ENCODE measurements around the gene OXCT2.

OXCT2 gene

DNA sequence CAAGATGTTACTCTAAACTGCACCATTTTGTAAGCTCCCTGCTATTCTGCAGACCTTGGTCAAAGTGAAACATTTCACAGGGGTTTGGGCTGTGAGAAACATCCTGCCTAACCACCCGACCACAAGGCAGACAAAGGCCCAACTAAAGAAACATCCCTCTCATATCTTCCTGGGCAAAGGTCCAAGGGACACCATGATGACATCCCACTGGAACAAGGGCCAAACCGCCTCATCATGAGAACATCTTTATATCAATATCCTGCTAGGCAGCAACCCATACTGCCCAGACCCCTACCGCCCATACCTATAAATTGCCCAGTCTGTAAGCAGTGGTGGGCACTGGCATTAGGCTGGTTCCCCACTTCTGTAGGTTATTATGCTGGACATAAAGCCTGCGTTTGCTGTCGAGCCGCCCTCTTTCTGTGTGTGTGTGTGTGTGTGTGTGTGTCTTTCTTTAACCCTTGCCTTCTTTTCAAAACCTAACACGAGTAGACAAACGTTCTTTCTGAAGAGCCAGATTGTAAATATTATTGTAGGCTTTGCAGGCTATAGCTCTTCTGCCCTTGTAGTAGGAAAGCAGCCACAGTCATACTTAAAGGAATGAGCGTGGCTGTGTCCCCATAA is 33.5 kb downstream of the OXCT2 start:
- Mint-ChIP-seq H3K9me3 (peaks cover 6% of the 10 kb centered on the region), H3K4me3 (peak overlapping the region; percentile 38), H3K36me3 (ENCODE audit: low read depth) (peaks cover 29% of the 10 kb centered on the region), H3K4me1 (ENCODE audit: low read depth) (peaks cover 65% of the 10 kb centered on the region), H3K27ac (no peak overlapping the region), H3K27me3 (peaks cover 21% of the 10 kb centered on the region)

DNA sequence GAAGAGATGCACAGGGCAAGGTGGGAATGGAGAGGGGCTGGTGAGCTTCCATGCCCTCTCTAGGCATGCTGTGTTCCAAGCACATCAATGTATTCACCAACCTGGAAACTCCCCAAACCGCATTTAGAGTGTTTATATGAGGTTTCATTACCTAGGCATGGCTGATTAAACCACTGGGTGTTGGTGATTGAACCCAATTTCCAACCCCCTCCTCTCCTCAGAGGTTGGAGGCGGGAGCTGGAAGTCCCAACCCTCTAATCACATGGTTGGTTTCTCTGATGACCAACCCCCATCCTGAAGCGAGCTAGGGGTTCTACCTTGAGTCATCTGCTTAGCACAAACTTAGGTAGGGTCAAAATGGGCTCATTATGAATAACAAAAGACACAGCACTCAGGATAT is 35.4 kb downstream of the OXCT2 start:
- H3K9me3 Mint-ChIP-seq: peaks cover 6% of the 10 kb centered on the region
- H3K27me3 Mint-ChIP-seq: peaks cover 31% of the 10 kb centered on the region
- H3K4me1 Mint-ChIP-seq (ENCODE audit: low read depth): peaks cover 60% of the 10 kb centered on the region
- H3K27ac Mint-ChIP-seq: no peak overlapping the region
- H3K36me3 Mint-ChIP-seq (ENCODE audit: low read depth): peaks cover 12% of the 10 kb centered on the region
- H3K4me3 Mint-ChIP-seq: no peak overlapping the region

DNA sequence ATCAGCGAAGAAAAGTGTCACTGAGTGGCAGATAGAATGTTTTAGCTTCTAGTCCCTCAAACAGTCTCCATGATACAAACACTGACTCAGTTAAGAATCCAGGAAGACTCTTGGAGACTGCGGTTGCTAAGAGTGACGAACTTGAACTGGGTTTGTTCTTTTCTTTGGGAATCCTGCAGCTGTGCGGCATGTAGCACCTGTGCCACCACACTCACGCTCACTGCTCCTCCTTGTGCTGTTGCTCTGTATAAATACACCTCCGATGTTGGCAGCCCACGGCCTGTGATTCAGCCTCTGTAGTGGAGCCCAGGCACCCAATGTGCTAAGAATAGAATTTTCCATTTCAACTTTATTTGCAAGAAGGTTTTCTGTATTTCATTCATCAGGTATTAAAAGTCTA is 38.0 kb downstream of the OXCT2 start:
- Mint-ChIP-seq H3K27me3 (peaks cover 57% of the 10 kb centered on the region), H3K9me3 (peaks cover 6% of the 10 kb centered on the region), H3K4me3 (no peak overlapping the region), H3K36me3 (ENCODE audit: low read depth) (no peaks in the 10 kb centered on the region), H3K27ac (peak overlapping the region; percentile 39), H3K4me1 (ENCODE audit: low read depth) (peaks cover 49% of the 10 kb centered on the region)

DNA sequence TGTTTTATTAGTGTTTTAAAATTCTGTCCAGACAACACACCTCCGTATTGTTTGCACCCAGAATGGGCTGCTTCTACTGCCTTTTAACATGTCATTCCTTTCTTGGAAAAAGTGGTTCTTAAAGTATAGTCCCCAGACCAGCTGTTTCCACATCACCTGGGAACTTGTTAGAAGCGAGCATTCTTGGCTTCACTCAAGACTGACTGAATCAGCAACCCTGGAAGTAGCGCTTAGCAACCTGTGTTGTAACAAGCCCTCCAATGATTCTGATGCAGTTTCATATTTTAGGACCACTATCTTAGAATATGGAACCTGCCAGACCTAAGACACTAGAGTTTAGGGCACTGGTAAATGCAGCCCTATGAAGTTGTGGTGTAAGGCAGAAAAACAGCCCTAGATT is 38.4 kb downstream of the OXCT2 start:
- H3K36me3 Mint-ChIP-seq (ENCODE audit: low read depth): no peaks in the 10 kb centered on the region
- no peak overlapping the region for H3K4me3 Mint-ChIP-seq
- peaks cover 6% of the 10 kb centered on the region for H3K9me3 Mint-ChIP-seq
- peaks cover 61% of the 10 kb centered on the region for H3K27me3 Mint-ChIP-seq
- H3K27ac Mint-ChIP-seq: no peak overlapping the region
- peaks cover 51% of the 10 kb centered on the region for H3K4me1 Mint-ChIP-seq (ENCODE audit: low read depth)

DNA sequence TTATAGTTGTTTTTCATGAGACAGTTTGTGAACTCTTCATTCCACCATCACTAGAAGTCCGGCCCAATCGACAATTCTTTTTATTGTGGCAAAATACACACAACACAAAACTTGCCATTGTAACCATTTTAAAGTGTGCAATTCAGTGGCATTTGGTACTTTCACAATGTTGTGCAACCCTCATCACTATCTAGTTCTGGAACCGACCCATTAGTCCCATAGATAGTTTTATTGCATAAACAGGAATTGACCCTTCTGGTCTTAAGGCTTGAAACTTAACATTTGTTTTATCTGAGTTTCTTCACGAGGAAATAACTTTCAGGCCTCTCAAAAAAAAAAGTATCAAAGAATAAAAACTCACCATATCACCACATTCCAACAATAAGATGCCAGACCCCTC is 41.3 kb downstream of the OXCT2 start:
- peaks cover 35% of the 10 kb centered on the region for H3K4me1 Mint-ChIP-seq (ENCODE audit: low read depth)
- no peak overlapping the region for H3K4me3 Mint-ChIP-seq
- H3K36me3 Mint-ChIP-seq (ENCODE audit: low read depth): no peaks in the 10 kb centered on the region
- H3K9me3 Mint-ChIP-seq: no peaks in the 10 kb centered on the region
- no peak overlapping the region for H3K27ac Mint-ChIP-seq
- peaks cover 73% of the 10 kb centered on the region for H3K27me3 Mint-ChIP-seq

DNA sequence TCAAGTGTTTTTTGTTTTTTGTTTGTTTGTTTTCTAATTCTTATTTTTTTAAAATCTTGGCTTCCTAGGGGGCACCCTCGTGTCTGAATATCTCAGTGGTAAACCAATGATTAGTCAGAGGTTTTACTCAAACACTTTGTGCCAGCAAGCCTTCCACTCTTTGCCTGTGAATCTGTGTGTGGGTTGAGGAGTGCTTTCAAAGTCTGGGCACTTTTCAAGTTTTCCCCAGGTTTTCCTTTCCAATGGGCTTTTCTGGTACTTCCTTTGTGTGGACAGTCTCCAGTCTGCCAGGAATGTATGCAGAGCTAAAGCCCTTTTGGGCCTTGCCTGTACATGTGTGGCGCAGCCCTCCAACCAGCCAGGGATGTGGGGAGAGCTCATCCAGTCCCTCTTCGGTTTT is 42.1 kb downstream of the OXCT2 start:
- H3K4me3 Mint-ChIP-seq: no peak overlapping the region
- no peak overlapping the region for H3K27ac Mint-ChIP-seq
- peaks cover 77% of the 10 kb centered on the region for H3K27me3 Mint-ChIP-seq
- no peaks in the 10 kb centered on the region for H3K36me3 Mint-ChIP-seq (ENCODE audit: low read depth)
- H3K9me3 Mint-ChIP-seq: no peaks in the 10 kb centered on the region
- peaks cover 35% of the 10 kb centered on the region for H3K4me1 Mint-ChIP-seq (ENCODE audit: low read depth)

DNA sequence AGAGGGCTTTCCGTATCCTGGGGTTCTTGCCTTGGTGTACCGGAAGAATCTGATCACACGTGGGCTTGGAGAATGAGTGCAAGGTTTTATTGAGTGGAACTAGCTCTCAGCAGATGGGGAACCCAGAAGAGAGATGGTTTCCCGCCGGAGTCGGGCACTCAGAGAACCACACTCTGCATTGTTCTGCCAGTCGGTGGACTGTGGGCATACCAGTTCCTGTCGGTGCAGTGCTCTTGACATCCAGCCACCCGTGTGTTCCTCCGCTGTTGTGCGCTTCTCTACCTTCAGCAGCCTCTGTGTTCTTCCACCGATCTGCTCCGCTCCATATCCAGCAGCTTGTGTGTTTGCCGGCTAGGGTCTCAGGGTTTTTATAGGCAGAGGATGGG is 43.2 kb downstream of the OXCT2 start:
- Mint-ChIP-seq H3K9me3 (no peaks in the 10 kb centered on the region), H3K4me3 (no peak overlapping the region), H3K4me1 (ENCODE audit: low read depth) (peaks cover 24% of the 10 kb centered on the region)

DNA sequence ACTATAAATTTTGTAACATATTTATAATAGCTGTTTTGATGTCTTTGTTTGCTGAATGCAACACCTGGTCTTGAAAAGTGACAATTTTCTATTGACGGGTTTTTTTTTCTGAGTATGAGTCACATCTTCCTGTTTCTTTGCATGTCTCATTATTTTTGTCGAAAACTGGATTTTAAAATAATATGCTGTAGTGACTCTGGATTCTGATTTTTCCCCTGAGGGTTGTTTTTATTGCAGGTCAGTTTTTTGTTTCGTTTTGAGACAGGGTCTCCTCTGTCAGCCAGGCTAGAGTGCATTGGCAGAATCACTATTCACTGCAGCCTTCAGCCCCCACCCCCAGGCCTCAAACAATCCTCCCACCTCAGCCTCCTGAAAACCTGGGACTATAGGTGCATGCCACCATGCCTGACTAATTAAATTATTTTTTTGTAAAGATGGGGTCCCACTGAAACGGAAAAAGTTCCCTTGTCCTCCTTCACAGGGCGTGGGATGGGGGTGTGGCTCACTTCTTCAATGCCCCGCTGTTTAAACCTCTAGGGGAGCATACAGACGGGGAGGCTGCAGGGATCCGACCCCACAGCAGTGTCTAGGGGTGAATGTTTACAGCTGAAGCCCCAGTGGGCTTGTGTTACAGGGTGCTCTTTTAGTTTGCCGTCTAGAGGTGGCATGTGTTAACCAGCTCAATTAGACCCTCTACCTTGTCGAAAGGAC is 43.8 kb downstream of the OXCT2 start:
- H3K27ac Mint-ChIP-seq: peak overlapping the region; percentile 33
- H3K4me1 Mint-ChIP-seq (ENCODE audit: low read depth): peaks cover 21% of the 10 kb centered on the region
- no peaks in the 10 kb centered on the region for H3K36me3 Mint-ChIP-seq (ENCODE audit: low read depth)
- no peak overlapping the region for H3K4me3 Mint-ChIP-seq
- H3K9me3 Mint-ChIP-seq: no peaks in the 10 kb centered on the region
- H3K27me3 Mint-ChIP-seq: peaks cover 67% of the 10 kb centered on the region

More for the DNA sequence above, 43.2 kb downstream of the OXCT2 start:
- no peak overlapping the region for H3K27ac Mint-ChIP-seq
- H3K27me3 Mint-ChIP-seq: peaks cover 71% of the 10 kb centered on the region
- H3K36me3 Mint-ChIP-seq (ENCODE audit: low read depth): no peaks in the 10 kb centered on the region

DNA sequence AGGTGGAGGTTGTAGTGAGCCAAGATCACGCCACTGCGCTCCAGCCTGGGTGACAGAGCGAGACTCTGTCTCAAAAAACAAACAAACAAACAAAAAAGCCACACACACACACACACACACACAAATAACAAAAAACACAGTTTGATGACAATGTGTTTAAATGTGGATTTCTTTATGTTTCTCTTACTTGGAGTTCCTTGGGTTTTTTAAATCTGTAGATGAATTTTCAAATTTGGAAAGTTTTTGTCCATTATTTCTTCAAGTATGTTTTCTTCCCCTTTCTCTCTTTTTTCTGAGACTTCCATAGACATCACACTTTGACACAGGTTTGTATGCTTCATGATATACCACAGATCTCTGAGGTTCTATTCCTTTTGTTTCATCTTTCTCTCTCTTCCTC is 44.5 kb downstream of the OXCT2 start:
- Mint-ChIP-seq H3K27ac (no peak overlapping the region), H3K27me3 (peaks cover 70% of the 10 kb centered on the region), H3K9me3 (no peaks in the 10 kb centered on the region), H3K4me3 (no peak overlapping the region), H3K4me1 (ENCODE audit: low read depth) (peaks cover 21% of the 10 kb centered on the region), H3K36me3 (ENCODE audit: low read depth) (no peaks in the 10 kb centered on the region)

DNA sequence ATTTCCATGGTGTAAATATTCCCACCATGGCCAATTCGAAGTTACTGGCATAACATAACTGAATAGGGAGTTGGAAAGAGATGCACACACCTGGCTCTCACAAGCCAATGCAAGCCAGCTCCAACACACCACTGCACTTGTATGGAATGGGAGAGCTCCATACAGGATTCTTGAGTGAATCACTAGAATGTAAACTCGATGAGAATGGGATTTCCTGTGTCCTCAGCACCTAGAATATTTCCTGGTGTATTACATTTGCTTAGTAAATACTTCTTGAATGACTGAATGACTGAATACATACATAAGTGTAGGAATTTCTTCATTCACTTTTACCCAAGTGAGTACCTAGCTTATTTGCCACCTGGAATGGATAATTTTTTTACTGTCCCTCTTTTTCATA is 48.7 kb downstream of the OXCT2 start:
- Mint-ChIP-seq H3K4me1 (ENCODE audit: low read depth) (peaks cover 4% of the 10 kb centered on the region), H3K27ac (no peak overlapping the region), H3K36me3 (ENCODE audit: low read depth) (no peaks in the 10 kb centered on the region), H3K27me3 (peaks cover 50% of the 10 kb centered on the region), H3K9me3 (no peaks in the 10 kb centered on the region), H3K4me3 (no peak overlapping the region)

DNA sequence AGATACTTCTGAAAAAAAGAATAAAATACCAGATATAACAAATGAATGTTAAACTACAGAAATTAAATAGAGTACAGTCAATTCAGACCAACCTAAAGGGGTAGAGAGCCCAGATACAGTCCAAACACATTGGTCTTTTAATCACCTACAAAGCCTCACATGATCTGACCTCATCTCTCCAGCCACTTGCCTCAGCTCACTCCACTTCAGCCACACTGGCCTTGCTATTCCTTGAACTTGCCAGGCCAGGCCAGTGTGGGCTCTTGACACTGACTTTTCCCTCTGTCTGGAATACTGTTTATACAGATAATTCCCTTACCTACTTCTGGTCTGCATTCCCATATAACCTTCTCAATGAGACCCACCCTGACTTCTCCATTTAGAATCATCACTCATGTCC is 49.5 kb downstream of the OXCT2 start:
- Mint-ChIP-seq H3K9me3 (no peaks in the 10 kb centered on the region), H3K4me3 (no peak overlapping the region), H3K27me3 (peaks cover 51% of the 10 kb centered on the region), H3K27ac (no peak overlapping the region), H3K36me3 (ENCODE audit: low read depth) (no peaks in the 10 kb centered on the region), H3K4me1 (ENCODE audit: low read depth) (no peaks in the 10 kb centered on the region)

DNA sequence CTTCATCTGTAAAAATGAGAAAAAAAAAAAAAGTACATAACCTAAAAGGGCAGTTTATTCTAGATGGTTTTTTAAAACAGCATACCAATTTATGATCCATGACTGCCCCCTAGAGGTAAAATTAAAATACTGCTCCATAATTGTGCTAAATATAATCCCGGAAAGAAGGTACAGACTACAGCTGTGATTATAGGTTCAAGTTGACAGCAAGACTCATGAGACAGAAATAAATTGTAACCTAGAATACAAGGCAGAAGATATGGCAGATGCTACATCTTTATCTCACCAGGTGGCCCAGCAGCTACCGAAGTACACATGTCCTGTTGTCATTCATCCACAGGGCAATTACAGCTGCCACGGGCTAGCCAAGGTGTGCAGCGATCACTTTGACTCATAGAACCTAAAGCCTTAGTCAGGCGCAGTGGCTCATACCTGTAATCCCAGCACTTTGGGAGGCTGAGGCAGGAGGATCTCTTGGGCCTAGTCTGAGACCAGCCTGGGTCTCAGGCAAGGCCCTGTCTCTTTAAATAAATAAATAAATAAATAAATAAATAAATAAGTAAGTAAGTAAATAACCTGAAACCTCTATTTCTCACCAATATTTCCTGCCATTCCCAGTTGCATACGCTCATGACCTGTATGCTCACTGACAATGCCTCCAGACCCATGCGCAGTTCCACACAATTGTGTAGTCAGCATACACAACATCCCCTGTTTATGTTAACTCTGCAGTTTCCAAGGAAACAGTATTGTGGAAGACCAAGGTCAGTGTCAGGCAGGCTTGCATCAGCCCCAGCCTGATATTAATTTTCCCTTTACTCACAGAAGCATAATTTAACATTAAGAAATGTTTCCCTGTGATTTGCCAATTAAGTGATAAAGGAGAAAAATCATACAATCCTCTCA is 50.8 kb downstream of the OXCT2 start:
- no peaks in the 10 kb centered on the region for H3K36me3 Mint-ChIP-seq (ENCODE audit: low read depth)
- H3K4me1 Mint-ChIP-seq (ENCODE audit: low read depth): no peaks in the 10 kb centered on the region
- no peak overlapping the region for H3K27ac Mint-ChIP-seq
- no peak overlapping the region for H3K4me3 Mint-ChIP-seq
- no peaks in the 10 kb centered on the region for H3K9me3 Mint-ChIP-seq
- H3K27me3 Mint-ChIP-seq: peaks cover 48% of the 10 kb centered on the region
